ENCODE measurements around the gene FKBP5.
A peak's percentile ranks its signal among the peaks of the same experiment; 100 is the strongest.
"Not testable (repeated sequence)": the region's sequence is repeated elsewhere in the genome, so short reads cannot be mapped to it uniquely, and the experiment has no call there.

The FKBP5 gene

GRCh38 chr6:35687658-35688604, 784 bp downstream of the FKBP5 start:
- no peak for DNase-seq

- no peak for DNase-seq
Observed at GRCh38 chr6:35686873-35687555, 1.7 kb downstream of the FKBP5 start.

- no peak for DNase-seq
Observed at GRCh38 chr6:35686436-35686835, 2.3 kb downstream of the FKBP5 start.

- no peak for DNase-seq
Observed at GRCh38 chr6:35683267-35683666, 5.4 kb downstream of the FKBP5 start.

GRCh38 chr6:35681298-35681697, 7.4 kb downstream of the FKBP5 start:
- no peak for DNase-seq

GRCh38 chr6:35679399-35679798, 9.3 kb downstream of the FKBP5 start:
- no peak for DNase-seq

- no peak for DNase-seq
Observed at GRCh38 chr6:35678814-35679213, 9.9 kb downstream of the FKBP5 start.

- DNase-seq, result no peak
Observed at GRCh38 chr6:35678021-35678654, 10.6 kb downstream of the FKBP5 start.

GRCh38 chr6:35677456-35677855, 11.3 kb downstream of the FKBP5 start:
- no peak for DNase-seq

GRCh38 chr6:35675871-35676459, 12.8 kb downstream of the FKBP5 start:
- DNase-seq, result no peak

- DNase-seq, result peak; percentile 98
Observed at GRCh38 chr6:35674594-35674993, 14.1 kb downstream of the FKBP5 start.

- no peak for DNase-seq
Observed at GRCh38 chr6:35673755-35674154, 15.0 kb downstream of the FKBP5 start.

GRCh38 chr6:35673284-35673666, 15.4 kb downstream of the FKBP5 start:
- not testable (repeated sequence) for DNase-seq

GRCh38 chr6:35670453-35670852, 18.3 kb downstream of the FKBP5 start:
- DNase-seq, result not testable (repeated sequence)

GRCh38 chr6:35669451-35670045, 19.2 kb downstream of the FKBP5 start:
- DNase-seq, result no peak

GRCh38 chr6:35668744-35669450, 19.8 kb downstream of the FKBP5 start:
- DNase-seq, result no peak

GRCh38 chr6:35668096-35668495, 20.6 kb downstream of the FKBP5 start:
- no peak for DNase-seq

GRCh38 chr6:35665573-35665972, 23.1 kb downstream of the FKBP5 start:
- no peak for DNase-seq

GRCh38 chr6:35664945-35665344, 23.8 kb downstream of the FKBP5 start:
- no peak for DNase-seq

- DNase-seq, result no peak
Observed at GRCh38 chr6:35663447-35664235, 25.1 kb downstream of the FKBP5 start.

- no peak for DNase-seq
Observed at GRCh38 chr6:35662999-35663398, 25.7 kb downstream of the FKBP5 start.

Data from NCI-H524 treated with DMSO at 0.1 percent for 48 hours (cell line).